NK-92 treated with Interleukin-12 subunit alpha and Interleukin-12 subunit beta, amount 100 ng/mL, for 24 hours (cell line): ENCODE data around the gene FNDC8.
"Not testable (repeated sequence)": the region's sequence is repeated elsewhere in the genome, so short reads cannot be mapped to it uniquely, and the experiment has no call there.

Experiments
- DNase-seq: peaks from one replicate; lab custom pipeline; 2025; lab: John Stamatoyannopoulos, UW

The FNDC8 gene

GRCh38 chr17:35121315-35121714 is at the start of gene FNDC8:
FNDC8 (plus strand) TSS chr17:35121615; CDS start chr17:35121694, 79 bp downstream.
- DNase-seq = no peak

- DNase-seq = no peak
Measured at GRCh38 chr17:35073183-35073790, 48.1 kb upstream of the FNDC8 start.

- no peak for DNase-seq
Measured at GRCh38 chr17:35073991-35074627, 47.3 kb upstream of the FNDC8 start.

GRCh38 chr17:35074711-35075707 is 46.4 kb upstream of the FNDC8 start:
- DNase-seq = no peak

DNA sequence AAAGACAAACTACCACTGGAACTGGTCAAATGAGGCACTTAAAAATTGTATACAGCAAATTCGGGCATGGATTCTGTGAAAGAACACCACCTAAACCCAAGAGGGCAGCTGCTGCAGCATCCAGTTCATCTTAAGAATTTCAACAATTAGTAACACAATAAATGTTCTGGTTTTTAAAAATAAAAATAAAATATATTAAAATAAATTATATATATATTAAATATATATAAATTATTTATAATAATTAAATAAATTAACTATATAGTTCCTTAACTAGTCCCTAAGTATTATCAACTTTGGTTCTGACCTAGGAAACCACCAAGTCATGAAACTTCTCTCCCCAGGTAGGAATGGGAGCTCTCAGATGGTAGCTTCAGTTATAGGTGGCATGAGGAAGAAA is 44.5 kb upstream of the FNDC8 start:
- no peak for DNase-seq

DNA sequence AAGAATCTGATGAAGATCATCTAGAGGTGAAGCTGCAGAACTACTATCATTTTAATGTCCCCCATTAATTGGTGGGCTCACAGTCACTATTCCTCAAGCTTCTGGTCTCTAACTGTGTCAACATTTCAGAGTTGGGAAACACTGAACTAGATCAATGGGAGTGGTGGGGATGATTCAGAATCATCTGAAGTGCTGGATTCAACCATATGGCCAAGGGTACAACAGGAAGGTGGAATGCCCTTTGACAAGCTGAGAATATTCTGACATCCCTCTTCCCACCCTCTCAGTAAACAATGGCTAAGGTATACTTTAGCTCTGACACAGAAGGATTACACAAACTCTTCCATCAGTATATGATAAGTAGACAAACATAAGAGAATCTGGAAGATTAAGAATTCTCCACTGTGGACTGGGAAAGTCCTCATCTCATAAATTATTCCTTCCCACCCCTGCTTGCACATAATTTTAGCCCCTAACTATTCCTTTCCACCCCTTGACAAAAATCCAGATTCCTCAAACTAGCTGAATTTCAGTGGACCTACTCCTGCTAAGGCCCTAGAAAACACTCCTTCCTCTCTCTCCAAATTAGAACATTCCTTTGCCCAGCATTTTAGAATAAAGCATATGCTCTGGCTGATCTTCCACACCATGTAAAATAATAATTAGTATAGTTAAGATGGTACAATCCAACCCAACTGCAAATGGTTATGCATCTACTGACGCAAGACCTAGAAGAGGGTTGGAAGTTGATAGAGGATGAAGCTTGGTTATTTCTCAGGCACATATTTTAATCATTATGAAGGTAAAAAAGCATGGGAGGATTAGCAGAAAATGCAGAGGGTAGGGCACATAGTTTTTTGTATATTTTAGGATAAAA is 41.6 kb upstream of the FNDC8 start:
- no peak for DNase-seq

- DNase-seq = peak; percentile 23
Measured at GRCh38 chr17:35080536-35080935, 40.9 kb upstream of the FNDC8 start.

DNA sequence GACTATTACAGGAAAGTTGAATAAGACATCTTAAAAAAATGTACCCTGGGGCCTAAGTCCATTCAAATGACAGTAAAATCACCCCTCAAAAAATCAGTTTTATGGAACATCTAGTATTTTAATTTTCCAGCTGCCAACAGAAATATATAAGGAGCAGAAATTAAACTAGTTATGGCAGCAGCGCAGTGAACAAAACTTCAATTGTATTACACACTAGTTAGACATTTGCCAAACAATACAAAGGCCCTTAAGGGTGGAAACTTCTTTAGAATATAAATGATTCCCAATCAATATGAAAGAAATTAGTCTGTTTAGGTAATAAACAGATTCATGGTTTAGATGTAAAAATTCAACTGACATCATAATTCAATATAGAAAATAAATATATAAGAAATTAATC is 39.8 kb upstream of the FNDC8 start:
- DNase-seq = no peak

DNA sequence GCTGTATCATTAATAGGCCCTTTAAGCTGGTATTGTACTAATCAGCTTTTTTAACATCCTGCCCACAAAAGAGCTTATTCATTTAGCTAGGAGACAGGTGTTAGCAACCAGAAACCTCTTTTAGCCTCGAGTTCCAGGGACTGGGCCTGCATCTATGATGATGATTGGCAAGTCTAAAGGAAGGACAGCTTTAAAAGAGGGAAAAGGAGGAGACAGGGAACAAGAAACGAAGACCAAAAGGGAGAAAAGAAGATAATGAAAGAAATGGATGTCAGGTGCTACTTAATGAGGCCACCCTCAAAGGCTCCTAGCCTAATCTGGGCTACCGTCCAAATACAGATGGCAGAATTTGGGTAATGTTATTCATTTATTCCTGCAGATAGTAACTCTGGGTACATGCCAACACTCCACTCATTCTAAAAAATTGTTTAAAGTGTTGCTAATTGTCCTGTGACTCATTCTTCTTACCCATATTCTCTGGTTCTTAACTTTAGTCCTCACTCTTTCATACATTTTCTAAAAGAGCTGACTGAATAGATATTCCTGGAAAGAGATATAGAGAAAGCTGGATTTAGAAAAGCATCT is 39.2 kb upstream of the FNDC8 start:
- no peak for DNase-seq

GRCh38 chr17:35083071-35083470 is 38.3 kb upstream of the FNDC8 start:
- no peak for DNase-seq

DNA sequence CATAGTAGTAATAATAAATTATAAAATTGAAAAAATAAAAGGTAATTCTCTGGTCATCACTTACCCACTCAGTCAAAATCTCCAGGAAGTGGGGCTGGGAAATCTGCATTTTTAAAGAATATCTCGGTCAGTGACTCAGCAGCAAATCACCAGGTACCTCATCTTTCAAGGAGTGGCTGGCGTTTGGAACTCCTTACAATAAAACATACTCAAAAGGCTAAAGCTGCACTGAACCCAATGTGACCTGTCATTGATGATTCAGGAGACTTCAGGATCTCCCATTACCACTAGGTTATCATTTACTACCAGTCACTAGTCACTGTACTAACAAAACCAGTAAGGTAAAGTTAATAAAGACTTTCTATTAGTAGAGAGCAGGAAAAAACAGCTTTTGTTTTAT is 36.4 kb upstream of the FNDC8 start:
- DNase-seq = no peak

DNA sequence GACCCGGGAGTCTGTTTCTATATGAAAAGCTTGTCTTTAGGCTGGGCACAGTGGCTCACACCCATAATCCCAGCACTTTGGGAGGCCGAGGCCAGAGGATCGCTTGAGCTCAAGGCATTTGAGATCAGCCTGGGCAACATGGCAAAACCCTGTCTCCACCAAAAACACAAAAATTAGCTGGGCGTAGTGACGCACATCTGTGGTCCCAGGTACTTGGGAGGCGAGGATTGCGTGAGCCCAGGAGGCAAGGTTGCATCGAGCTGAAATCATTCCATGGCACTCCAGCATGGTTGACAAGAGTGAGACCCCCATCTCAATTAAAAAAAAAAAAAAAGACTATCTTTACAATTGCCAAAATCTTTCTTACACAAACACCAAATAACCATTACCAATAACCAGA is 35.3 kb upstream of the FNDC8 start:
- no peak for DNase-seq

- DNase-seq = no peak
Measured at GRCh38 chr17:35086931-35087573, 34.4 kb upstream of the FNDC8 start.

GRCh38 chr17:35087731-35088355 is 33.6 kb upstream of the FNDC8 start:
- no peak for DNase-seq

GRCh38 chr17:35088356-35088880 is 33.0 kb upstream of the FNDC8 start:
- DNase-seq = peak; percentile 60

DNA sequence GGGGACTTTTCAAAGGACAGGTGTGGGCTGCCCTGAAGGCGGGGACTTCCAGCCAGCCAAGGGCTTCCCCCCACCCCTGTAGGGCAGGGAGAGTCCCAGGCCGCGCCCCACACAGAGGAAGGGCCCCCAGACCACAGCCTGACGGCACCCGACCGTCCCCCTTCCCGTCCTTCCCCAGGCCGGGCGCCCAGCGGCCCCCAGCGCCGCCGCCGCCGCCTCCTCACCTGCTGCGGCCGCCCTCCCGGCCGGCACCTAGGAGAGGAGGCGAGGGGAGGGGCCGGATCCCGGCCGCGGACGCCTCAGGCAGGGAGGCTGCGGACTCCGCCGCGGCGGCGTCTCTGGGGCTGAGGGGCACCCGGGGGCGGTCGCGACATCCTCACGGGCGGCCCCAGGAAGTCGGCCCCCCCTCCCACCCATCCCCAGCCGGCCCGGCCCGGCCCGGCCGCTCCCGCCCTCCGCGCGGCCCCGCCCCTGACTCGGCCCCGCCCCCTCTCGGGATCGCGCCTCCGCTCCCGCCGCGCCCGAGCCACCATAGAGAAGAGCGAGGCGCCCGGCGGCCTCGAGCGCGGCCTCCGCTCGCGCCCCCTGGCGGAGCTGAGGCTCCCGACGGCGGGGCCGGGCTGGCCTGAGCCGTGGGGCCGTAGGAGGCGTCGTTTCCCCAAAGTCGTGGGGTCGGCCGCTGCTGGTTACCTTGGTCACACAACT is 32.4 kb upstream of the FNDC8 start:
- DNase-seq = peak; percentile 94

DNA sequence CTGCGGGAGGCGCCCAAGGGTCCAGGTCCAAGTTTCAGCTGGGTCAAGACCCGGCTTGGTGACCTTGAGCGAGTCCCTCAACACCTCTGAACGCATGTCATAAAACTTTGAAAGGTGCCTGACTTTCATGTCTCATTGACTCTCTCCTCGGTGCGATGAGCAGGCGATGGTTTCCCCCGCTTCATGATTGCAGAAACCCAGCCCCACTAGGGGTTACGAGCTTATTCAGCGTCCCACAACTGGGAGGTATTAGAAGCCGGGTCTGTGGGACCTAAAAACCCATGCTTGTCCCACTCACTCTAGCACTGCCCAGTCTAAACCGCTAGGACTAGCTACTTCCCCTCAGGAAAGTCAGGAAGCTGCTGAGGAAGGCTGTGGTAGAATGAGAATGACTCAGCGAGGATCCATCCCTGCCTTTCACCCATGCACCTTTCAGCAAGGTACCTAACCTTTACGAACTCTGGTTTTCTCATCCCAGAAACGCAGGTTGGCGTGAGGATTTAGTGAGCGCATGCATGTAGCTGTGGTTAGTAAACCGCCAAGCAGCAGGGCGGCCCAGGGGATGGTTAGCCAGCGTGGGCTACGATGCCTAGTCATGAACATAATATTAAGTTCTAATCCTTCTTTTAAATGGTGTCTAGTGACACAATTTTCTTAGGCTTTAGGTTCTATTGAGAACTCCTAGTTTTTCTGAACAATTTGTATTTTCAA is 31.7 kb upstream of the FNDC8 start:
- no peak for DNase-seq

DNA sequence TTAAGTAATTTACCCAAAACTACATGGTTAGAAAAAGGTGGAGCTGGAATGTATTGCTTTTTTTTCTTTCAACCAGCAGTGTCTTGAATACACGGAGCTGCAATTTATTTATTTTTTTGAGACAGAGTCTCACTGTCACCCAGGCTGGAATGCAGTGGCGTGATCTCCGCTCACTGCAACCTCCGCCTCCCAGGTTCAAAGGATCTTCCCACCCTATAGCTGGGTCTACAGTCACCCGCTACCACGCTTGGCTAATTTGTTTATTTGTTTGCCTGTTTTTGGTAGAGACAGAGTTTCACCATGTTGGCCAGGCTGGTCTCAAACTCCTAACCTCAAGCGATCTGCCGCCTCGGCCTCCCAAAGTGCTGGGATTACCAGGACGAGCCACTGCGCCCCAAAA is 30.7 kb upstream of the FNDC8 start:
- not testable (repeated sequence) for DNase-seq

DNA sequence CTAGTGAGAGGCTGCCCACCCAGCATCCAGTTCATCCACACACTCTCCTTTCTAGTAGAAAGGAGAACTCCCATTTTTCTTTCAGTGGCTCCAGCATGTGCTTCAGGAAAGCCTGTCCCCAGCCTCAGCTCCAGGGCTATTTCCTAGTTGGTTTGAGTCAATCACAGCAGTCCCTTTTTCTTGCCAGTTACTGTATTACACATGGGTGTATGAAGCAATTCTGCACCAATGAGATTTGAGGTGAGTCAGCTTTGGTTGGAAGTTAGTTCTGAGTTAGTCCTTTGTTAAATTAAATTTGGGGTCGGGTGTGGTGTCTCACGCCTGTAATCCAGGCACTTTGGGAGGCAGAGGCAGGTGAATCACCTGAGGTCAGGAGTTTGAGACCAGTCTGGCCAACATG is 26.5 kb upstream of the FNDC8 start:
- DNase-seq = no peak
